Glutamatergic neuron (in vitro differentiated cells): ENCODE results near the gene DRC3. TPM values are rescaled to one million over a fixed set of nuclear protein-coding genes. Genes with fewer than 3 reads are reported as not detected.

Experiments used
- DNase-seq: peaks from one replicate; pipeline ENCODE4 v3.0.0; 2022
- H3K27ac Mint-ChIP-seq: one replicate; pipeline ENCODE4 v1.8.0; 2020; ENCODE audit warnings: mild to moderate bottlenecking, mixed read lengths, inconsistent platforms; ENCODE audit not compliant: unreplicated experiment
- H3K27me3 Mint-ChIP-seq: one replicate; pipeline ENCODE4 v1.8.0; 2020; ENCODE audit warnings: mild to moderate bottlenecking, moderate library complexity, mixed read lengths, inconsistent platforms; ENCODE audit not compliant: unreplicated experiment
- H3K36me3 Mint-ChIP-seq: one replicate; pipeline ENCODE4 v1.8.0; 2020; ENCODE audit warnings: mild to moderate bottlenecking, mixed read lengths, inconsistent platforms; ENCODE audit not compliant: unreplicated experiment
- H3K4me1 Mint-ChIP-seq: one replicate; pipeline ENCODE4 v1.8.0; 2020; ENCODE audit warnings: mild to moderate bottlenecking, low read depth, mixed read lengths, inconsistent platforms; ENCODE audit not compliant: unreplicated experiment
- H3K4me3 Mint-ChIP-seq: one replicate; pipeline ENCODE4 v1.8.0; 2020; ENCODE audit warnings: mild to moderate bottlenecking, mixed read lengths, inconsistent platforms; ENCODE audit not compliant: unreplicated experiment
- H3K9me3 Mint-ChIP-seq: one replicate; pipeline ENCODE4 v1.8.0; 2020; ENCODE audit warnings: mild to moderate bottlenecking, moderate library complexity, mixed read lengths, inconsistent platforms; ENCODE audit not compliant: unreplicated experiment
- CTCF ChIP-seq: fragments of 200-600 bp; sonication (generic); IDR thresholded peaks from one replicate; pipeline ENCODE4 v1.5.0; 2021; ENCODE audit not compliant: partially characterized antibody, unreplicated experiment
- long read RNA-seq: library from polyadenylated mRNA; unstranded; transcript quantifications from one replicate; pipeline ENCODE4 v2.0.0, GENCODE V29; 2020; ENCODE audit not compliant: unreplicated experiment
- total RNA-seq: library from RNA; stranded (reverse); fragmentation: NEBNext Ultra II Directional; extraction: Animal tissue kit (Norgen Biotek cat#: 25700); gene quantifications from one replicate; pipeline ENCODE4 v1.2.1, GENCODE V29; 2021; ENCODE audit not compliant: unreplicated experiment

DRC3 gene
- 0.29 TPM for total RNA-seq
- long read RNA-seq, partial matches to known transcripts = 0 of 14 reads
- long read RNA-seq, other reads (novel, unspliced or antisense) = 14 of 14 reads

- Mint-ChIP-seq H3K27me3 (peaks cover 11% of the 10 kb centered on the region), H3K27ac (no peak within 1 kb of the TSS), H3K36me3 (no peaks in the 10 kb centered on the region), H3K4me3 (peak within 1 kb of the TSS; percentile 92), H3K9me3 (no peaks in the 10 kb centered on the region), H3K4me1 (peaks cover 6% of the 10 kb centered on the region)
- DNase-seq = peak; percentile 100
- peak; percentile 22 for TF ChIP-seq CTCF
Measured at GRCh38 chr17:17972126-17972951, at the start of gene DRC3, which contains the start of gene TOM1L2. Gene DRC3, plus strand, starts transcription at chr17:17972862. Its CDS starts 4,737 bp downstream, at chr17:17977599. Gene TOM1L2, minus strand, starts transcription at chr17:17972400. Its CDS starts 87 bp downstream, at chr17:17972313.

GRCh38 chr17:17924131-17924856 is 48.4 kb upstream of the DRC3 start:
- H3K4me1 Mint-ChIP-seq = peaks cover 26% of the 10 kb centered on the region
- H3K27me3 Mint-ChIP-seq = no peaks in the 10 kb centered on the region
- H3K9me3 Mint-ChIP-seq = peaks cover 2% of the 10 kb centered on the region
- no peak for TF ChIP-seq CTCF
- no peak overlapping the region for H3K4me3 Mint-ChIP-seq
- no peaks in the 10 kb centered on the region for H3K36me3 Mint-ChIP-seq
- H3K27ac Mint-ChIP-seq = no peak overlapping the region
- no peak for DNase-seq

- DNase-seq = no peak
- Mint-ChIP-seq H3K4me1 (peaks cover 29% of the 10 kb centered on the region), H3K4me3 (no peak overlapping the region), H3K27me3 (peaks cover 2% of the 10 kb centered on the region), H3K36me3 (no peaks in the 10 kb centered on the region), H3K27ac (no peak overlapping the region), H3K9me3 (peaks cover 2% of the 10 kb centered on the region)
- TF ChIP-seq CTCF = no peak
Measured at GRCh38 chr17:17924857-17925250, 47.8 kb upstream of the DRC3 start.

- H3K27me3 Mint-ChIP-seq = peaks cover 2% of the 10 kb centered on the region
- H3K4me1 Mint-ChIP-seq = peaks cover 27% of the 10 kb centered on the region
- H3K9me3 Mint-ChIP-seq = peaks cover under 1% of the 10 kb centered on the region
Measured at GRCh38 chr17:17926036-17926435, 46.6 kb upstream of the DRC3 start.

More at GRCh38 chr17:17926036-17926435, 46.6 kb upstream of the DRC3 start:
- no peak for TF ChIP-seq CTCF
- no peak overlapping the region for H3K4me3 Mint-ChIP-seq
- no peak overlapping the region for H3K27ac Mint-ChIP-seq
- no peaks in the 10 kb centered on the region for H3K36me3 Mint-ChIP-seq
- DNase-seq = no peak
